GM18526 (cell line): Measurements from ENCODE around the gene XRCC4.

Source experiments
- POLR2A ChIP-seq: IDR thresholded peaks from 3 replicates; pipeline ENCODE4 v1.6.1; 2011; ENCODE audit not compliant: insufficient read length; ENCODE audit errors: extremely low read depth

Gene XRCC4

DNA sequence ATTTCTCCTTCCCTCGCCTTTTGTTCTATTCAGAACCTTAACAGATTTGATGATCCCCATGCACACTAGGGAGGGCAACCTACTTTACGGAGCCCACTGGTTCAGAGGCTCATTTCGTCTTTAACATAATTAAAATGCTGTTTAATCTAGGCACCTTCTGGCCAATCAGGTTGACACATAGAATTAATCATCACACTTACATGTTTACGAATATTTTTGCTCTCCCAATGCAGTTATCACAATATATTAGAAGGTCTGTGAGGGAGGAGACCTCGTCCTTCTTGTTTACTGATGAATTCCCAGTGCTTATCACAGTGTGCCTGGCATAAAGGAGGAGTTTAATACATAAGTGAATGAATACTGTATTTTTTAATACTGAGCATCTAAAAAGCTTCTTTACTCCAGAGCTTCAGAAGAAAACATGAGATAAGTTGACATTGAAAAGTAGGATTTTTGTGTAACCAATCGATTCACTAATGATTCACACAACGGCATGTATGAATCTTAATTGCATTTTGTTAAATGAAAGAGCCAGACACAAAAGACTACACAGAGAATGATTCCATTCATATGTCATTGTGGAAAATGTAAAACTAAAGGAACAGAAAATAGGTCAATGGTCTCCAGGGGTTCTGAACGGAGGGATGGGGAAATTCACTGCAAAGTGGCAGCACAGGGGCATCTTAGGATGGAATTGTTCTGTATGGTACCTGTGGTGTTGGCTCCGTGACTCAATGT is 315.6 kb downstream of the XRCC4 start:
- TF ChIP-seq POLR2A, result no peak

DNA sequence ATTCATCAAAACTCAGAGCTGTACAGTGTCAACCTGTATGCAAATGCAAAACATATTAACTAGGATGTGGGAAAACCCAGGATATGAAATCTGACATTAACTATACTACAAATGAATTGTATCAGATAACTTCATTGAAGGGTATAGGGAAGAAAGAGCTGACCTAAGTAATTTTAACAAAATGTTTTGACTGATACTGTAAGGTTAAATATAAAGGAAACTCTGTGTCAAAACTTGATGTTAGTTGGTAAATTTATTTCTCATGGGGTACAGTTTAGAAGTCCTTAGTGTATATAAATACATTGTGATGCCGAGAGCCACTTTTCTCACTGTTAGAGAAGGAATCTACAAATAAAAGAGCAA is 316.1 kb downstream of the XRCC4 start:
- no peak for TF ChIP-seq POLR2A

DNA sequence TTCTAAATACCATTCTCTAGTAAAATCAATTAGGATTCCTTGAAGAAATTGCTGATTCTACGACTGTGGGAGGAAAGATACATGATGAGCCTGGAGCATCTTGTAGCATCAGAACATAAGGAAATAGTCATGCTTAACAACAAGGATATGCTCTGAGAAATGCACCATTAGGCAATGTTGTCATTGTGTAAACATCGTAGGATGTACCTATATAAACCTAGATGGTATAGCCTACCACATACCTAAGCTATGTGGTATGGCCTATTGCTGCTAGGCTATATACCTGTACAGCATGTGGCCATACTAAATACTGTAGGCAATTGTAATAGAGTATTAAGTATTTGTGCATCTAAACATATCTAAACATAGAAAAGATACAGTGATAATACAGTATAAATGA is 316.8 kb downstream of the XRCC4 start:
- no peak for TF ChIP-seq POLR2A

DNA sequence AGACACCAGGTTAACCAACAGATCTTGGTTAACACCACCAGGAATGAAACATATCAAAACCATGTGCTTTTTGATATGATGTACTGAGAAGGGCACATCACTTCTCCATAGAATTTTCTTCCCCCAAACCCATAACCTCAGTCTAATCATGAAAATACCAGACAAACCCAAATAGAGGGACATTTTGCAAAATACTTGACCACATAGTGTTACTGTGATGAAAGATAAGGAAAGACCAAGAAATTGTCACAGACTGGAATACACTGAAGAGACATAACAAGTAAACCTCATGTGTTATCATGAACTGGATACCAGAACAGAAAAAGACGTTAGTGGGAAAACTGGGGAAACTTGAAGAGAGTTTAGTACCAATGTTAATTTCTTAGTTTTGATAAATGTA is 319.3 kb downstream of the XRCC4 start:
- no peak for TF ChIP-seq POLR2A

DNA sequence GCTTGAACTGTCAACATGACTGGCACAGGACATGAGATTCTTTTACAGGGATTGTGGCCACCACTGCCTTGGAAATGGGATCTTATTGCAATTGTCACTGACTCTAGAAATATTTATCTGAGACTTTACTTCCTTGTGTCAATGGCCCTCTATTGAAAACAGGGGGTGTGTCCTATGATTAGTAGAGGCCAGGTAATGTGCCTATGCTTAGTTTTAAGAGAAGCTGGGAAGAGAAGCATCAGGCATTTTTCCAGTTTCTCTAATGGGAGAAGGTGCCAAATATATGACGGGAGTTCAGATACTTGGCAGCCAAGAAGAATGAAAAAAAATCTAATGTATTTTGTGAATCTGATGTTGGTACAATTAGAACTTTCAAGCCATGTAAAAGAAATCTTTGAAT is 320.3 kb downstream of the XRCC4 start:
- no peak for TF ChIP-seq POLR2A

- no peak for TF ChIP-seq POLR2A
Measured at GRCh38 chr5:83400241-83400640, 322.9 kb downstream of the XRCC4 start.

DNA sequence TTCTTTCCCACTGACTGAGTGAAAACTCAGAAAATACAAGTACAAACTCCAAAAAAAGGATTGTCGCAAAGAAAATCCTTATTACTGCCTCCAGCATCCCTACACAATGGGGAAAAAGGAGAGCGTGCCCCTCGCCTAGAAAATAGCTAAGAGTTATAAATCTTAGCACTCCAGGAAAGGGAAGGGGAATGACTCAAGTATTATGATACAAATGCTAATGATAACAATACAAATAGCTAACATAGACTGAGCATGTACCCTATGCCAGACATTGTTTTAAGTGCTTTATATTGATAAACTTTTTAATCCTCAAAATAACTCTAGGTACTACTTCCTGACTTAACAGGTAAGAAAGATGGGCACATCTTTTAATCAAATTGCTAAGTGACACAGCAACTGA is 323.4 kb downstream of the XRCC4 start:
- no peak for TF ChIP-seq POLR2A

DNA sequence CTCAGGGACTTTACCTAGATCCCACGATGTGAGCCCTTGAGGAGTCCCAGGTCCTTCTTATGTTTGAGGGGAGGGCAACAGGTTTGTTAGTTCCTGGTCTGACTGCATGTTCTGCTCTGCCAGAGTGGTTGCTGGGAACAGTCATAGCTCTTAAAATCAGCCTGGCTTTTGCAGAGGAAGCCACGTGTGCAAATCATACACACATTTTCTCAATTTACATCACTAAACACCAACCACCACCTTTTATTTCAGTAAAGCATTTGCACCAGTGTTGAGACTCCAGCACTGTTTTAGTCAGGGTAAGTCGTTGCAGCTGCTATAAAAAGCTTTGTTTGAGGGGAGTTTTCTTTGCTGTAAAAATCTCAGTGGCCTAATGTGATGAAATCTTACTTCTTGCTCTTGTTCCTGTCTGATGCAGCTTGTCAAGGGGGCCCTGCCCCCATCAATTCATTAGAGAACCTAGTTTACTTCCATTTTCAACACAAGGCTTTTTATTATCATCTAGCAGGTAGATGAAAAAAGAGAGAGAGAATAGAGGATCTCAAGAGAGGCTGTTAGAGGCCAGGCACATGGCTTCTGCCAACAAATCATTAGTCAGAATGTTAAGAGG is 323.9 kb downstream of the XRCC4 start:
- no peak for TF ChIP-seq POLR2A

GRCh38 chr5:83401775-83402174 is 324.4 kb downstream of the XRCC4 start:
- TF ChIP-seq POLR2A, result no peak
